PC-3 (cell line): ENCODE data around the gene TNNT1.

Experiments
- CTCF ChIP-seq: fragments of 300-600 bp; sonication (generic); conservative IDR thresholded peaks from 2 replicates; pipeline ENCODE4 v1.5.1; 2017; ENCODE audit warnings: antibody characterized with exemption, low read depth, mild to moderate bottlenecking, low read length
- EZH2phosphoT487 ChIP-seq: fragments of 300-600 bp; sonication (generic); IDR thresholded peaks from 2 replicates; pipeline ENCODE4 v1.6.1; 2018; ENCODE audit warnings: mild to moderate bottlenecking, antibody characterized with exemption, low read length, borderline replicate concordance

GRCh38 chr19:55106591-55106990, 42.4 kb downstream of the TNNT1 start:
- no peak for TF ChIP-seq CTCF
- TF ChIP-seq EZH2phosphoT487, result no peak
